Loucy (cell line): ENCODE data around the gene IFNL1.

Experiments used
- H2AFZ ChIP-seq: fragments of 200-600 bp; sonication (generic); 2 replicates; pipeline ENCODE4 v1.6.0; 2016; ENCODE audit warnings: antibody characterized with exemption, mild to moderate bottlenecking, low read length, moderate library complexity
- H3F3A ChIP-seq: fragments of 200-600 bp; 2 replicates; pipeline ENCODE4 v1.6.0; 2016; ENCODE audit warnings: antibody characterized with exemption, low read depth, mild to moderate bottlenecking
- H3K27me3 ChIP-seq: fragments of 200-600 bp; sonication (generic); 2 replicates; pipeline ENCODE4 v1.6.1; 2014; ENCODE audit warnings: low read length, mild to moderate bottlenecking; ENCODE audit not compliant: insufficient read depth, poor library complexity, severe bottlenecking
- H3K36me3 ChIP-seq: fragments of 200-600 bp; sonication (generic); 2 replicates; pipeline ENCODE4 v1.6.1; 2016; ENCODE audit warnings: low read length; ENCODE audit not compliant: insufficient read depth
- H3K4me1 ChIP-seq: fragments of 200-600 bp; sonication (generic); 2 replicates; pipeline ENCODE4 v1.5.1; 2014; ENCODE audit warnings: low read length, mild to moderate bottlenecking; ENCODE audit not compliant: insufficient read depth, poor library complexity, severe bottlenecking
- H3K4me2 ChIP-seq: fragments of 200-600 bp; sonication (generic); 2 replicates; pipeline ENCODE4 v1.6.0; 2014; ENCODE audit warnings: antibody characterized with exemption, low read length, low read depth, mild to moderate bottlenecking; ENCODE audit not compliant: poor library complexity, severe bottlenecking
- H3K4me3 ChIP-seq: fragments of 200-600 bp; sonication (generic); 2 replicates; pipeline ENCODE4 v1.5.1; 2014; ENCODE audit warnings: low read length, mild to moderate bottlenecking, mixed read lengths; ENCODE audit not compliant: poor library complexity, severe bottlenecking
- H3K79me2 ChIP-seq: fragments of 200-600 bp; sonication (generic); 2 replicates; pipeline ENCODE4 v1.6.1; 2014; ENCODE audit warnings: low read length; ENCODE audit not compliant: insufficient read depth
- H3K9ac ChIP-seq: fragments of 200-600 bp; sonication (generic); 2 replicates; pipeline ENCODE4 v1.6.0; 2014; ENCODE audit warnings: mild to moderate bottlenecking, low read depth, low read length, moderate library complexity; ENCODE audit not compliant: poor library complexity, severe bottlenecking
- H3K9me2 ChIP-seq: fragments of 200-600 bp; sonication (generic); replicated peaks from 2 replicates; pipeline ENCODE4 v1.6.1; 2016; ENCODE audit warnings: low read depth, low read length, mixed read lengths
- H3K9me3 ChIP-seq: fragments of 200-600 bp; sonication (generic); 2 replicates; pipeline ENCODE4 v1.6.1; 2014; ENCODE audit warnings: mild to moderate bottlenecking, antibody characterized with exemption, low read length, low read depth; ENCODE audit not compliant: insufficient read depth
- H4K20me1 ChIP-seq: fragments of 200-600 bp; sonication (generic); 2 replicates; pipeline ENCODE4 v1.6.0; 2014; ENCODE audit warnings: antibody characterized with exemption, low read length, mild to moderate bottlenecking; ENCODE audit not compliant: insufficient read depth, poor library complexity, severe bottlenecking
- CTCF ChIP-seq: fragments of 200-600 bp; sonication (generic); conservative IDR thresholded peaks from 2 replicates; pipeline ENCODE4 v1.5.1; 2014; ENCODE audit warnings: mild to moderate bottlenecking, antibody characterized with exemption, low read length
- EZH2phosphoT487 ChIP-seq: fragments of 200-600 bp; IDR thresholded peaks from 2 replicates; pipeline ENCODE4 v1.6.1; 2018; ENCODE audit warnings: antibody characterized with exemption, mild to moderate bottlenecking, moderate library complexity, borderline replicate concordance

The IFNL1 gene

DNA sequence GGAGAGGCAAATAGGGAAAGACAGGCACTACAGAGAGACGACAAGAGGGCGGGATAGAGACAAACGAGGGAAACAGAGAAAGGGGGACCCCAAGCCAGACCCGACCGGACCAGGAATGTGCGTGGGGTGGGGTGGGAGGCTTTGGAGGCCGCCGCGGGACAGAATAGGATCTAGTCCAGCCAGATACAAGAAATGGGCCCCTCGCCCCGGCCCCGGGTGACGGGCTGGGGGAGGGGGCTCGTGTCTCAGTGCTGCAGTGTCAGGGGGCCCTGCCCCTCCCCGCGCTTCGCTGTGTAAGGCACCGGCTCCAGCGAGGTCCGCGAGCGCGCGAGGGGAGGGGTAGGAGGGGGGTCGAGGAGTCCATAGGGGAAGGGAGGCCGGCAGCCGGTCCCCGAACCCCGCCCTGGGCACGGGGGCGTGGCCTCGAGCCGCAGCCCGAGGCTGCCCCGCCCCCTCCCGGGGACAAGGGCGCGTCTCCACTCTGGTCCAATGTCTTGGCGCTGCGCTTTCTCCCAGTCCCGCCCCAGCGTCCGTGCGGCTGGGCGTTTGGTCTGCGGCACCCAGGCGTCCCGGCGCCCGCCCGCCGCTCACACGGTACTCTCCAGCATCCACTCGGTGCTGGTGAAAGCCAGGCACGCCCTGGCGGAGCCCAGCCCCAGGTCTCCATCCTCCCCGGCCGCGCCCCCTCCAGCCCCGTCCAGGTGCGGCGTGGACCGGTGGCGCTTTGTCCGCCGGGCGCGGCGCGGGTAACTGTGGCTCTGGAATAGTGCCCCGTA is 11.0 kb downstream of the IFNL1 start:
- Histone ChIP-seq H3F3A (no peaks in the 10 kb centered on the region), H3K9ac (no peak overlapping the region), H3K36me3 (no peaks in the 10 kb centered on the region; the same call in 1 of the 2 replicates), H3K9me3 (no peaks in the 10 kb centered on the region), H2AFZ (no peak overlapping the region), H3K4me1 (peaks cover 6% of the 10 kb centered on the region), H3K79me2 (no peaks in the 10 kb centered on the region), H3K9me2 (no peaks in the 10 kb centered on the region), H3K4me2 (no peak overlapping the region), H4K20me1 (no peaks in the 10 kb centered on the region), H3K27me3 (no peaks in the 10 kb centered on the region), H3K4me3 (no peak overlapping the region)
- no peak for TF ChIP-seq EZH2phosphoT487
- TF ChIP-seq CTCF, result no peak

DNA sequence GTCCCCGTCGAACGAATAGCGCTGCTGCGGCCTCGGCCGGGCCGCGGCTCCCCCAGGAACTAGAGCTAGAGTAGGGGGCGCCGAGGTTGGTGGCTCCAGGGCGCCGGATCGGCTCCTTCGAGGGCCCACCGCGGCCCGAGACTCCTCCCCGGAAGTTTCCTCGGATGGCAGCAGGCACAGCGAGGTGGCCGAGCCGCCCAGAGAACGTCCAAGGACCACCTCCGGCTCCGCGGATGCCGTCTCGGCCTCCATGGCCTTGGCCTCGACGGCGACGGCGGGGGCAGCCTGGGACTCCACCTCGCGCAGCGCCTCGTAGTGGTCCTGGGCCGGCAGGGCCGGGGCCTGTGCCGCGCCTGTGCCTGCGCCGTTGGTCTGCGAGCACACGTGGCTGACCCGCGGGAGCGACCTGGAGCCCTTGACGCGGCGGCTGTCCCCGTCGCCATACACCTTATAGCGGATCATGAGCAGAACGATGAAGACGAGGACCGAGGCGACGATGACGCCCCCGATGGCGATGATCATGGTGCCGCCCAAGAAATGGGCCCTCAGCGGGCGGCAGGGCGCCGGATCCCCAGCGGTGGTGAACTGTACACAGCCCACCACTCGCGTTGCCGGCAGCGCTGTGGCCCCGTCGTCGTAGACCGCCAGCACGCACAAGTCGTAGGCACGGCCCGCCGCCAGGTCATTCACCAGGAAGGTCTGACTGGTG is 11.8 kb downstream of the IFNL1 start:
- Histone ChIP-seq H4K20me1 (no peaks in the 10 kb centered on the region), H3K4me2 (no peak overlapping the region)

More for the DNA sequence above, 11.8 kb downstream of the IFNL1 start:
- Histone ChIP-seq H2AFZ (no peak overlapping the region), H3K4me1 (peaks cover 6% of the 10 kb centered on the region), H3K79me2 (peaks cover 3% of the 10 kb centered on the region; the same call in 1 of the 2 replicates), H3K9me2 (no peaks in the 10 kb centered on the region), H3F3A (no peaks in the 10 kb centered on the region), H3K27me3 (no peaks in the 10 kb centered on the region), H3K9me3 (no peaks in the 10 kb centered on the region), H3K9ac (no peak overlapping the region), H3K4me3 (no peak overlapping the region), H3K36me3 (no peaks in the 10 kb centered on the region; the same call in 1 of the 2 replicates)
- TF ChIP-seq CTCF, result no peak
- TF ChIP-seq EZH2phosphoT487, result no peak
